Mesendoderm (in vitro differentiated cells): ENCODE measurements around the gene PACSIN2.

Experiments used
- DNase-seq: peaks from one replicate; pipeline ENCODE4 v3.0.0; 2013
- H2AK5ac ChIP-seq: 2 replicates; pipeline ENCODE4 v1.6.1; 2013; ENCODE audit warnings: low read length, inconsistent platforms
- H2BK120ac ChIP-seq: 2 replicates; pipeline ENCODE4 v1.6.1; 2013; ENCODE audit warnings: low read depth, mild to moderate bottlenecking, low read length, moderate library complexity, mixed read lengths
- H2BK15ac ChIP-seq: replicated peaks from 2 replicates; pipeline ENCODE4 v1.6.1; 2013; ENCODE audit warnings: low read depth, mild to moderate bottlenecking, moderate library complexity
- H2BK5ac ChIP-seq: 2 replicates; pipeline ENCODE4 v1.6.1; 2013; ENCODE audit warnings: low read length, inconsistent platforms
- H3K18ac ChIP-seq: 2 replicates; pipeline ENCODE4 v1.6.1; 2013; ENCODE audit warnings: mild to moderate bottlenecking, low read length, mixed read lengths
- H3K23ac ChIP-seq: one replicate; pipeline ENCODE4 v1.6.1; 2013; ENCODE audit warnings: low read length
- H3K27ac ChIP-seq: 2 replicates; pipeline ENCODE4 v1.5.1; 2013; ENCODE audit warnings: low read depth, mild to moderate bottlenecking, inconsistent platforms, low read length, moderate library complexity
- H3K27me3 ChIP-seq: 2 replicates; pipeline ENCODE4 v1.6.1; 2013; ENCODE audit warnings: low read length, control low read depth, mild to moderate bottlenecking, inconsistent platforms; ENCODE audit not compliant: insufficient read depth, poor library complexity
- H3K36me3 ChIP-seq: 2 replicates; pipeline ENCODE4 v1.6.1; 2013; ENCODE audit warnings: low read length, inconsistent platforms; ENCODE audit not compliant: control insufficient read depth, insufficient read depth
- H3K4ac ChIP-seq: one replicate; pipeline ENCODE4 v1.6.1; 2013; ENCODE audit warnings: low read depth, mild to moderate bottlenecking, low read length, moderate library complexity
- H3K4me1 ChIP-seq: 2 replicates; pipeline ENCODE4 v1.6.1; 2013; ENCODE audit warnings: low read depth, low read length, inconsistent platforms; ENCODE audit not compliant: control insufficient read depth
- H3K4me2 ChIP-seq: 2 replicates; pipeline ENCODE4 v1.6.1; 2013; ENCODE audit warnings: low read length
- H3K4me3 ChIP-seq: 2 replicates; pipeline ENCODE4 v1.5.1; 2013; ENCODE audit warnings: mild to moderate bottlenecking, low read length
- H3K56ac ChIP-seq: one replicate; pipeline ENCODE4 v1.6.1; 2013; ENCODE audit warnings: low read length
- H3K79me1 ChIP-seq: 2 replicates; pipeline ENCODE4 v1.6.1; 2013; ENCODE audit warnings: low read length, inconsistent platforms
- H3K79me2 ChIP-seq: 2 replicates; pipeline ENCODE4 v1.6.1; 2013; ENCODE audit warnings: mild to moderate bottlenecking, low read length; ENCODE audit not compliant: control insufficient read depth, insufficient read depth
- H3K9ac ChIP-seq: 2 replicates; pipeline ENCODE4 v1.6.1; 2013; ENCODE audit warnings: low read length, inconsistent platforms
- H4K5ac ChIP-seq: one replicate; pipeline ENCODE4 v1.6.1; 2013; ENCODE audit warnings: low read length
- H4K8ac ChIP-seq: one replicate; pipeline ENCODE4 v1.6.1; 2013; ENCODE audit warnings: low read depth, mild to moderate bottlenecking, control low read depth, low read length, moderate library complexity
- WGBS: extraction: QIAGEN DNeasy Blood & Tissue Kit; methylation state at CpG from one replicate; pipeline ENCODE4 v1.1.7; 2013; ENCODE audit warnings: low lambda C conversion rate, missing lambda C conversion rate; ENCODE audit not compliant: insufficient coverage; ENCODE audit errors: extremely low coverage; 5-methylcytosine and 5-hydroxymethylcytosine counted together

PACSIN2 gene

GRCh38 chr22:42906605-42907348 lies 108.2 kb downstream of the PACSIN2 start:
- Histone ChIP-seq H3K23ac (no peak overlapping the region), H2BK15ac (no peak overlapping the region), H3K36me3 (no peaks in the 10 kb centered on the region), H3K4me1 (no peaks in the 10 kb centered on the region), H3K27ac (no peak overlapping the region), H3K4me2 (no peak overlapping the region), H3K79me2 (peaks cover 6% of the 10 kb centered on the region), H4K5ac (no peak overlapping the region), H3K27me3 (no peaks in the 10 kb centered on the region), H3K18ac (no peak overlapping the region), H4K8ac (no peak overlapping the region), H3K4ac (no peak overlapping the region), H3K56ac (no peak overlapping the region), H3K9ac (no peak overlapping the region), H2BK120ac (no peak overlapping the region), H3K4me3 (no peak overlapping the region), H2BK5ac (no peak overlapping the region), H3K79me1 (peaks cover 34% of the 10 kb centered on the region), H2AK5ac (no peak overlapping the region)
- no CpG with 5 or more reads among the region's 6 CpGs for WGBS
- no peak for DNase-seq

GRCh38 chr22:42905702-42906183 lies 109.2 kb downstream of the PACSIN2 start:
- Histone ChIP-seq H3K79me1 (peaks cover 39% of the 10 kb centered on the region), H3K56ac (no peak overlapping the region), H3K4me3 (no peak overlapping the region), H4K8ac (no peak overlapping the region), H4K5ac (no peak overlapping the region), H3K27me3 (no peaks in the 10 kb centered on the region), H2BK120ac (no peak overlapping the region), H3K18ac (no peak overlapping the region), H3K4ac (no peak overlapping the region), H3K9ac (no peak overlapping the region), H3K23ac (no peak overlapping the region), H3K79me2 (peaks cover 5% of the 10 kb centered on the region), H2BK15ac (no peak overlapping the region), H3K4me2 (no peak overlapping the region), H2BK5ac (no peak overlapping the region), H2AK5ac (no peak overlapping the region), H3K27ac (no peak overlapping the region), H3K36me3 (no peaks in the 10 kb centered on the region), H3K4me1 (no peaks in the 10 kb centered on the region)
- DNase-seq: no peak
- WGBS: no CpG with 5 or more reads among the region's 5 CpGs

GRCh38 chr22:42905217-42905616 lies 109.7 kb downstream of the PACSIN2 start:
- Histone ChIP-seq H2BK5ac (no peak overlapping the region), H3K79me1 (peaks cover 41% of the 10 kb centered on the region), H4K8ac (no peak overlapping the region), H2AK5ac (no peak overlapping the region), H4K5ac (no peak overlapping the region), H3K56ac (no peak overlapping the region), H3K9ac (no peak overlapping the region), H3K4ac (no peak overlapping the region), H3K27ac (no peak overlapping the region), H3K23ac (no peak overlapping the region), H3K27me3 (no peaks in the 10 kb centered on the region), H3K79me2 (peaks cover 5% of the 10 kb centered on the region), H3K18ac (no peak overlapping the region), H3K4me3 (no peak overlapping the region), H3K36me3 (no peaks in the 10 kb centered on the region), H2BK120ac (no peak overlapping the region), H3K4me2 (no peak overlapping the region), H3K4me1 (no peaks in the 10 kb centered on the region), H2BK15ac (no peak overlapping the region)
- DNase-seq: no peak
- no CpG with 5 or more reads among the region's 13 CpGs for WGBS

- H2BK5ac ChIP-seq: no peak overlapping the region
- no peak for DNase-seq
- H2BK120ac ChIP-seq: no peak overlapping the region
- H4K5ac ChIP-seq: no peak overlapping the region
- H3K4ac ChIP-seq: no peak overlapping the region
- no peak overlapping the region for H3K9ac ChIP-seq
- peaks cover 42% of the 10 kb centered on the region for H3K79me1 ChIP-seq
- peaks cover 5% of the 10 kb centered on the region for H3K79me2 ChIP-seq
- no peaks in the 10 kb centered on the region for H3K27me3 ChIP-seq
- no peak overlapping the region for H3K27ac ChIP-seq
- H3K56ac ChIP-seq: no peak overlapping the region
- H3K4me2 ChIP-seq: no peak overlapping the region
- no peaks in the 10 kb centered on the region for H3K4me1 ChIP-seq
- H3K4me3 ChIP-seq: no peak overlapping the region
- no peaks in the 10 kb centered on the region for H3K36me3 ChIP-seq
- H4K8ac ChIP-seq: no peak overlapping the region
- no peak overlapping the region for H2BK15ac ChIP-seq
- WGBS: no CpG with 5 or more reads among the region's 12 CpGs
- H2AK5ac ChIP-seq: no peak overlapping the region
- peak overlapping the region; percentile 96 for H3K23ac ChIP-seq
- no peak overlapping the region for H3K18ac ChIP-seq
Measured at GRCh38 chr22:42904050-42904449, 110.9 kb downstream of the PACSIN2 start.

GRCh38 chr22:42902875-42903510 lies 112.0 kb downstream of the PACSIN2 start:
- H2BK5ac ChIP-seq: no peak overlapping the region
- H2BK15ac ChIP-seq: no peak overlapping the region
- H2AK5ac ChIP-seq: no peak overlapping the region
- H3K79me2 ChIP-seq: peaks cover 5% of the 10 kb centered on the region
- H3K4me2 ChIP-seq: no peak overlapping the region
- H2BK120ac ChIP-seq: no peak overlapping the region
- no peak overlapping the region for H4K5ac ChIP-seq
- no peaks in the 10 kb centered on the region for H3K4me1 ChIP-seq
- H3K27me3 ChIP-seq: no peaks in the 10 kb centered on the region
- peaks cover 42% of the 10 kb centered on the region for H3K79me1 ChIP-seq
- H3K36me3 ChIP-seq: no peaks in the 10 kb centered on the region
- DNase-seq: peak; percentile 87
- no peak overlapping the region for H3K23ac ChIP-seq
- peak overlapping the region; percentile 20 for H3K56ac ChIP-seq
- H3K4ac ChIP-seq: no peak overlapping the region
- no peak overlapping the region for H4K8ac ChIP-seq
- no peak overlapping the region for H3K4me3 ChIP-seq
- no peak overlapping the region for H3K27ac ChIP-seq
- no peak overlapping the region for H3K9ac ChIP-seq
- no CpG with 5 or more reads among the region's 15 CpGs for WGBS
- H3K18ac ChIP-seq: no peak overlapping the region
